Kidney (tissue), 14 donors: ENCODE measurements around the gene NUP98. TPM values are rescaled to one million over a fixed set of nuclear protein-coding genes. Genes with fewer than 3 reads are reported as not detected.
A peak's percentile ranks its signal among the peaks of the same experiment; 100 is the strongest.

ENCODE experiments used
- DNase-seq, 5 donors: peaks; one replicate each; pipeline ENCODE4 v3.0.0-alpha.2; 2013 to 2020
- FAIRE-seq: peaks from 2 replicates; lab custom pipeline; 2012; peaks lifted over from hg19 to GRCh38; lab: Jason Lieb, UNC
- H3K27ac ChIP-seq, 2 donors: one replicate each; pipeline ENCODE4 v1.7.0; 2013; ENCODE audit warnings: low read depth in 2 of 2, low read length in 2 of 2, inconsistent platforms in 1 of 2
- H3K27me3 ChIP-seq: one replicate; pipeline ENCODE4 v1.7.1; 2013; ENCODE audit warnings: low read length, inconsistent platforms; ENCODE audit not compliant: control insufficient read depth, insufficient read depth
- H3K36me3 ChIP-seq, 3 donors: one replicate each; pipeline versions ENCODE4 v1.7.0 to v1.7.1; 2013; ENCODE audit warnings: low read length in 3 of 3, control low read depth in 1 of 3, inconsistent platforms in 1 of 3; ENCODE audit not compliant: insufficient read depth in 3 of 3, control insufficient read depth in 2 of 3
- H3K4me1 ChIP-seq, 3 donors: one replicate each; pipeline versions ENCODE4 v1.7.0 to v1.7.1; 2013; ENCODE audit warnings: low read length in 3 of 3, inconsistent platforms in 1 of 3, low read depth in 1 of 3; ENCODE audit not compliant: control insufficient read depth in 2 of 3, insufficient read depth in 2 of 3
- H3K4me3 ChIP-seq, 3 donors: one replicate each; pipeline versions ENCODE4 v1.7.0 to v1.8.1; 2013; ENCODE audit warnings: low read length in 3 of 3, control low read depth in 1 of 3, inconsistent platforms in 1 of 3
- H3K9ac ChIP-seq, 3 donors: one replicate each; pipeline versions ENCODE4 v1.7.0 to v1.7.1; 2013; ENCODE audit warnings: low read length in 3 of 3, control low read depth in 1 of 3, inconsistent platforms in 1 of 3
- H3K9me3 ChIP-seq, 3 donors: one replicate each; pipeline versions ENCODE4 v1.7.0 to v1.7.1; 2013; ENCODE audit warnings: low read length in 3 of 3, control low read depth in 1 of 3, inconsistent platforms in 1 of 3; ENCODE audit not compliant: control insufficient read depth in 2 of 3, insufficient read depth in 1 of 3
- intact Hi-C: fragments of 100-400 bp; cut with DNase I; formaldehyde crosslinking; loops from one replicate; pipeline ENCODE4 v1.11.1; 2022
- polyA plus RNA-seq: library from polyadenylated mRNA; stranded (reverse); fragments of 350-450 nt; fragmentation: Illumina TruSeq; extraction: RNeasy Lipid Tissue Mini Kit (QIAGEN cat#74804); gene quantifications from one replicate; pipeline ENCODE4 v1.2.3, GENCODE V29; 2014; ENCODE audit warnings: low read depth, low replicate concordance; ENCODE audit not compliant: insufficient read depth
- total RNA-seq: library from RNA; stranded (reverse); fragmentation: NEBNext Ultra II Directional; extraction: Animal tissue kit (Norgen Biotek cat#: 25700); gene quantifications from one replicate; pipeline ENCODE4 v1.2.1, GENCODE V29; 2021
- TF ChIP-seq, protein P1 (sequence below): IDR thresholded peaks from 3 replicates; pipeline ENCODE4 v1.5.1; 2012; ENCODE audit warnings: mild to moderate bottlenecking, moderate library complexity, borderline replicate concordance; ENCODE audit not compliant: insufficient read depth; ENCODE audit errors: extremely low read depth
- donor health status: control.
- donor health status: control.
- donor health status: control.
- donor health status: control.
- donor health status: control.
- donor health status: DM: yes; HTN: yes; CAD: no.
- donor health status: Normal renal cell carcinoma (clear cell type).

NUP98 gene
- total and polyA plus RNA-seq, 2 donors from 2014 or later: 23.8 to 67.6 TPM

DNA sequence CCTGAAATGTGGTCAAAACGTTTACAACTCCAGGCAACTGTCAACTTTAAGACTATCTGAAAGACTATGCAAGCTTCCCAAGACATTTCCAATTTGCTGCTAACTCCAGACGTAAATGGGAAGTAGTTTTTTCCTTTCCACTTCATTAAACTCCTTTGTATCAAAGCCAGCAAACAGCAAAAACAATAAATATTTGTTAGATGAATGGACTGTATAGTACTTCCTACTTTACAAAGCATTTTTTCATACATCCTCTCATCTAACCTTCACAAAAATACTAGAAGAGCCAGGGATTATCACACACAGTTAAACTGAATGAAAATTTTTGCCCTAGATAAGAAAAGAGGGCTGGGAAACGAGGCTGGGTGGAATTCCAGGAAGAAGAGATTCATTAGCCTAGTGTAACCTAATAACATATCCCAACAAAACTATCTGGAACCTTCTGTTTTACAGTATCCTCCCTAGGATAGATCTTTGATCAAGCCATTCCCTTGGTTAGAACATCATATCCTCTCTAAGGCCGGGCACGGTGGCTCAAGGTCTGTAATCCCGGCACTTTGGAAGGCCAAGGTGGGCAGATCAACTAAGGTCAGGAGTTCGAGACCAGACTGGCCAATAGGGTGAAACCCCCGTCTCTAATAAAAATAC, 10.4 kb downstream of the NUP98 start:
- Histone ChIP-seq H3K27me3 (no peaks in the 10 kb centered on the region), H3K9me3 (no peaks in the 10 kb centered on the region), H3K9ac (no peak overlapping the region), H3K4me3 (no peak overlapping the region), H3K4me1 (peaks cover 0 to 5% (median 0%) of the 10 kb centered on the region in 3 donors), H3K36me3 (peaks cover 0 to 6% (median 4%) of the 10 kb centered on the region in 3 donors), H3K27ac (peak overlapping the region in 1 of 2 donors; percentile 20)
- TF ChIP-seq, protein P1, sequence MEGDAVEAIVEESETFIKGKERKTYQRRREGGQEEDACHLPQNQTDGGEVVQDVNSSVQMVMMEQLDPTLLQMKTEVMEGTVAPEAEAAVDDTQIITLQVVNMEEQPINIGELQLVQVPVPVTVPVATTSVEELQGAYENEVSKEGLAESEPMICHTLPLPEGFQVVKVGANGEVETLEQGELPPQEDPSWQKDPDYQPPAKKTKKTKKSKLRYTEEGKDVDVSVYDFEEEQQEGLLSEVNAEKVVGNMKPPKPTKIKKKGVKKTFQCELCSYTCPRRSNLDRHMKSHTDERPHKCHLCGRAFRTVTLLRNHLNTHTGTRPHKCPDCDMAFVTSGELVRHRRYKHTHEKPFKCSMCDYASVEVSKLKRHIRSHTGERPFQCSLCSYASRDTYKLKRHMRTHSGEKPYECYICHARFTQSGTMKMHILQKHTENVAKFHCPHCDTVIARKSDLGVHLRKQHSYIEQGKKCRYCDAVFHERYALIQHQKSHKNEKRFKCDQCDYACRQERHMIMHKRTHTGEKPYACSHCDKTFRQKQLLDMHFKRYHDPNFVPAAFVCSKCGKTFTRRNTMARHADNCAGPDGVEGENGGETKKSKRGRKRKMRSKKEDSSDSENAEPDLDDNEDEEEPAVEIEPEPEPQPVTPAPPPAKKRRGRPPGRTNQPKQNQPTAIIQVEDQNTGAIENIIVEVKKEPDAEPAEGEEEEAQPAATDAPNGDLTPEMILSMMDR: no peak
- intact Hi-C loops: no loop called here
- FAIRE-seq (no peak), DNase-seq (peak in 1 of 5 donors; percentile 21)

DNA sequence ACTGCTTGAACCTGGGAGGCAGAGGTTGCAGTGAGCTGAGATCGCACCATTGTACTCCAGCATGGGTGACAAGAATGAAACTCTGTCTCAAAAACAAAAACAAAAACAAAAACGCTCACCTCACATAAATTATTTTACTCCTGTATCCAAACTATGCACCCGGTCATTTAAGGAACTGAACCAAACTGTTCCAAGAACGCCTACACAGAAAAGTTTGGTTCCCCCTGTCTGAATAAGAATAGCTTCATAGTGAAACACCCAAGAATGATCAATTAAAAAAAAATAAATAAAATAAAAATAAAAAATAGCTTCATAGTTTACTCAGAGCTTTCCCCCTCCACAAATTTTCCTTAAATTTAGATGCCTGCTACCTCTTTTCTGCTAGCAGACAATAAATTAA, 13.7 kb downstream of the NUP98 start:
- Histone ChIP-seq H3K4me3 (no peak overlapping the region), H3K4me1 (peaks cover 0 to 3% (median 0%) of the 10 kb centered on the region in 3 donors), H3K27ac (no peak overlapping the region), H3K9me3 (no peaks in the 10 kb centered on the region), H3K27me3 (no peaks in the 10 kb centered on the region), H3K36me3 (peaks cover 2 to 6% (median 3%) of the 10 kb centered on the region in 3 donors), H3K9ac (no peak overlapping the region)
- intact Hi-C loops: no loop called here
- DNase-seq (no peak), FAIRE-seq (no peak)
- TF ChIP-seq, protein P1: no peak

DNA sequence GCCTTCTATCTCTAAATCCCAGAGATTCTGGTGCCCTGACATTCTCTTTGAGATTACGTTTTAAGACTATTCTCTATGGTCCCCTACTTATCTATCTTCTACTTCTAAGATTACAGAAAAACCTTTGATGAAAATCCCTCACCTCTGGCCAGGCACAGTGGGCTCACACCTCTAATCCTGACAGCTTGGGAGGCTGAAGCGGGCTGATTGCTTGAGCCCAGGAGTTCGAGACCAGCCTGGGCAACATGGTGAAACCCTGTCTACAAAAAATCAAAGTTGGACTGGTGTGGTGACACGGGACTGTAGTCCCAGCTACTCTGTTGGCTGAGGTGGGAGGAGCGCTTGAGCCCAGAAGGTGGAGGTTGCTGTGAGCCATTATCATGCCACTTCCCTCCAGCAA, 14.4 kb downstream of the NUP98 start:
- no peaks in the 10 kb centered on the region for H3K9me3 ChIP-seq

More for the DNA sequence above, 14.4 kb downstream of the NUP98 start:
- no peaks in the 10 kb centered on the region for H3K27me3 ChIP-seq
- peaks cover 5 to 12% (median 8%) of the 10 kb centered on the region in 3 donors for H3K36me3 ChIP-seq
- no peak overlapping the region for H3K27ac ChIP-seq
- no peak overlapping the region for H3K9ac ChIP-seq
- intact Hi-C loops: no loop called here
- FAIRE-seq (no peak), DNase-seq (no peak)
- peaks cover 0 to 3% (median 0%) of the 10 kb centered on the region in 3 donors for H3K4me1 ChIP-seq
- TF ChIP-seq, protein P1: no peak
- no peak overlapping the region for H3K4me3 ChIP-seq
